ENCODE data around the gene ALAS1. TPM values are rescaled to one million over a fixed set of nuclear protein-coding genes. Genes with fewer than 3 reads are reported as not detected.

Gene ALAS1
- total RNA-seq, 4 donors from 2014 or later, result 61.0 to 99.8 (median 68.4) TPM

DNA sequence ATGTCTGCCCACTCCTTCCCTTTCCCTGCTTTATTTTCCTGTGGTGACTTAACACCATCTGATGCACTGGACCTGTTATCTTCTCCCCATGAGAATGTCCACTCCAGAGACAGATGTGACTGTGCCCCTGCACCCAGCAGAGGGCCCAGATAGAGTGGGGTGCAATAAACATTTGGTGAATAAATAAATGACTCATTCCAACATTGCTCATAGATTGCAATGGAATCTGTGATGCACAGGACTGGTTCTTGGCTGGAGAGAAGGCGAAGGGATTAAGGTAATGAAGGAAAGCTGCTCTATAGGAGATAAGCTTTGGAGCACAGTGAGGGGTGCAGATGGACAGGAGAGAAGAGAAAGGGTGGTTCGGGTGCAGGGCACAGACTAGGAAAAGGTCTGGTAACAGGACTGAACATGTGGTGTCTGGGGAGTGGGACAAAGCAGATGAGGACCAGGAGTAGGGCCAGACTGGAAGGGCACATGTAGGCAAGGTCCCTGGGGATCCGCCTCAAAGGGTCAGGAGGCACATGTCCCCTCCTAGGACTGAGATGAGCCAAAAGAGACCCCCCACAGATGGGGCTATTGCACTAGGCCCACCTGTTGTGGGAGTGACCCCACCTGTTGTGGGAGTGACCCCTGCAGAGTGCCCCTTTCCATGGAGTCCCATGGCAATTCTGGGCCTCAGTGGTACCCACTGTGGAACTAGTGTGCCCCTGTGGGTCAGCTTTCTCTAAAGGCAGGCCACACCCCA lies 26.3 kb upstream of the ALAS1 start:
- Histone ChIP-seq H3K27me3 (no peaks in the 10 kb centered on the region), H3K9me3 (no peaks in the 10 kb centered on the region), H3K27ac (no peak overlapping the region), H3K4me1 (no peaks in the 10 kb centered on the region), H3K4me3 (no peak overlapping the region), H3K36me3 (no peaks in the 10 kb centered on the region)
- intact Hi-C loops (cut with DNase I; ENCODE audit: low total_unique reads) (loop anchor here (10.0 kb wide), 1 partner anchor 1723 kb away; the partner anchor contains the start of gene SELENOK), in situ Hi-C loops (cut with MboI; ENCODE audit: low sequenced_read_pairs in 4 of 4) (no loop called here)
- DNase-seq, result no peak
- no peak for TF ChIP-seq POLR2A (IDR thresholded peaks at IDR 0.05)
- TF ChIP-seq, protein P1, sequence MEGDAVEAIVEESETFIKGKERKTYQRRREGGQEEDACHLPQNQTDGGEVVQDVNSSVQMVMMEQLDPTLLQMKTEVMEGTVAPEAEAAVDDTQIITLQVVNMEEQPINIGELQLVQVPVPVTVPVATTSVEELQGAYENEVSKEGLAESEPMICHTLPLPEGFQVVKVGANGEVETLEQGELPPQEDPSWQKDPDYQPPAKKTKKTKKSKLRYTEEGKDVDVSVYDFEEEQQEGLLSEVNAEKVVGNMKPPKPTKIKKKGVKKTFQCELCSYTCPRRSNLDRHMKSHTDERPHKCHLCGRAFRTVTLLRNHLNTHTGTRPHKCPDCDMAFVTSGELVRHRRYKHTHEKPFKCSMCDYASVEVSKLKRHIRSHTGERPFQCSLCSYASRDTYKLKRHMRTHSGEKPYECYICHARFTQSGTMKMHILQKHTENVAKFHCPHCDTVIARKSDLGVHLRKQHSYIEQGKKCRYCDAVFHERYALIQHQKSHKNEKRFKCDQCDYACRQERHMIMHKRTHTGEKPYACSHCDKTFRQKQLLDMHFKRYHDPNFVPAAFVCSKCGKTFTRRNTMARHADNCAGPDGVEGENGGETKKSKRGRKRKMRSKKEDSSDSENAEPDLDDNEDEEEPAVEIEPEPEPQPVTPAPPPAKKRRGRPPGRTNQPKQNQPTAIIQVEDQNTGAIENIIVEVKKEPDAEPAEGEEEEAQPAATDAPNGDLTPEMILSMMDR (IDR thresholded peaks at IDR 0.05 in 4 of 5, conservative IDR thresholded peaks at IDR 0.05 in 1 of 5), result no peak
- no peak for ATAC-seq

DNA sequence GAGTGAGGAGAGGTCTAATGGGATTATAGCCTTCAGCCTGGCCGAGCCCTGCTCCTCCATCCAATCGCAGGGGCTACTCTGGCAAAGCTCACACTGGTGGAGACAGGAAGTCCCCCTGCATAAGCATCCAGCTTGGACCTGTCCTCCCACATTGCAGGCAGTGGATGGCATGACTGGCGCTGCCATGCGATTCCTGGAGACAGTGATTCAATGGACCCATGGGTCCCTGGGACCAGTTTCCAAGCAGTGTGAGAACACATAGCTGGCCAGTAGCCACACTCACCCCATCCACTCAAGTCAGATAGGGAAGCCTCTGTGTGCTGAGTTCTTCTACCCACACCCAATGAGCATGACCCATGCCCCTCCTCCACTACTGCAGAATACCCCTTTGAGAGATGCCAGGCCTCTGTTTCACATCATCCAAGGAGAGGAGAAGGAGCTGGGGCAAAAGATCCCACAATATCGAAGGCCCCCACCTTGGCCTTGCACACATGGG lies 25.6 kb upstream of the ALAS1 start:
- in situ Hi-C loops (cut with MboI; ENCODE audit: low sequenced_read_pairs in 4 of 4) (no loop called here), intact Hi-C loops (cut with DNase I; ENCODE audit: low total_unique reads) (loop anchor here (10.0 kb wide), 1 partner anchor 1722 kb away; the partner anchor contains the start of gene SELENOK)
- Histone ChIP-seq H3K27ac (no peak overlapping the region), H3K4me3 (no peak overlapping the region), H3K4me1 (no peaks in the 10 kb centered on the region), H3K27me3 (no peaks in the 10 kb centered on the region), H3K36me3 (no peaks in the 10 kb centered on the region), H3K9me3 (no peaks in the 10 kb centered on the region)
- no peak for ATAC-seq
- no peak for TF ChIP-seq POLR2A (IDR thresholded peaks at IDR 0.05)
- TF ChIP-seq, protein P1 (IDR thresholded peaks at IDR 0.05 in 4 of 5, conservative IDR thresholded peaks at IDR 0.05 in 1 of 5), result no peak
- DNase-seq, result no peak

DNA sequence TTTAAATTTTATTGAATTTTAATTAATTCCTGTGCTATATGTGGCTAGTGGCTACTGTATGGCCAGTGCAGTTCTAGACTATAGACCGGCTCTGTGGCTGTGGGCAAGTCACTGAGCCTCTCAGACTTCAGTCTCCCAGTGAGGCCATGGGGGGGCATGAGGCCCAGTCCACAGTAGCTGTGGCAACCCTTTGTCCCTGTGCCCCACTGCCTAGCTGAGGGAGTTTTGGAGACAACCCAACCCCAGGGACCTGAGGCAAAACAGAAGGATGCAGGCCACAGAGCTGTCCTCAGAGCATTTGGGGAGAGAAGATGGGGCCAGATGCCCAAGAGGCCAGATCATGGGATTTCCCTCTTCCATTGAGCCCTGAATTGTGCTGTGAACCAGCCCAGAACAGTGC lies 24.9 kb upstream of the ALAS1 start:
- Histone ChIP-seq H3K27me3 (no peaks in the 10 kb centered on the region), H3K9me3 (no peaks in the 10 kb centered on the region), H3K4me3 (no peak overlapping the region), H3K27ac (no peak overlapping the region), H3K36me3 (no peaks in the 10 kb centered on the region), H3K4me1 (no peaks in the 10 kb centered on the region)
- in situ Hi-C loops (cut with MboI; ENCODE audit: low sequenced_read_pairs in 4 of 4) (no loop called here), intact Hi-C loops (cut with DNase I; ENCODE audit: low total_unique reads) (loop anchor here (10.0 kb wide), 1 partner anchor 1722 kb away; the partner anchor contains the start of gene SELENOK)
- ATAC-seq, result no peak
- no peak for DNase-seq
- TF ChIP-seq POLR2A (IDR thresholded peaks at IDR 0.05), result no peak
- TF ChIP-seq, protein P1 (IDR thresholded peaks at IDR 0.05 in 4 of 5, conservative IDR thresholded peaks at IDR 0.05 in 1 of 5), result no peak

DNA sequence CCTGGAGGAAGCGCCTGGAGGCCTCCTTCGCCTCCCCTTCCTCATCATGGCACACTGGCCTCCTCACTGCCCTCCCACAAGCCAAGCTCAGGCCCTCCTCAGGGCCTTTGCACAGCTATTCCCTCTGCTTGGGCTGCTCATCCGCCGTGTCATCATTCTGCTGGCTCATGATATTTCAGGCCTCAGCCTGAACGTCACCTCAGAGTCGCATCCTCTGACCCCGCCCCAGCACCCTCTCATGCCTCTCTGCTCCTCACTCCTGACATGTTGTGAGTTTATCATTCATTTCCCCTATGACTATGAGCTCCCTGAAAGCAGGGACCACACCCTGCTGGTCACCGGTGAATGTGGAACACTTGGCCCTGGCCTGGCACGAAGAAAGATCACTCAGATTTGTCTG lies 23.1 kb upstream of the ALAS1 start:
- no peaks in the 10 kb centered on the region for H3K27me3 ChIP-seq
- H3K27ac ChIP-seq, result no peak overlapping the region
- TF ChIP-seq, protein P1 (IDR thresholded peaks at IDR 0.05 in 4 of 5, conservative IDR thresholded peaks at IDR 0.05 in 1 of 5), result no peak
- TF ChIP-seq POLR2A (IDR thresholded peaks at IDR 0.05), result no peak
- no peaks in the 10 kb centered on the region for H3K9me3 ChIP-seq
- intact Hi-C loops (cut with DNase I; ENCODE audit: low total_unique reads), result loop anchor here (10.0 kb wide), 1 partner anchor 1720 kb away; the partner anchor contains the start of gene SELENOK
- no peaks in the 10 kb centered on the region for H3K4me1 ChIP-seq
- in situ Hi-C loops (cut with MboI; ENCODE audit: low sequenced_read_pairs in 4 of 4), result no loop called here
- no peak overlapping the region for H3K4me3 ChIP-seq
- no peak for DNase-seq
- no peak for ATAC-seq
- H3K36me3 ChIP-seq, result no peaks in the 10 kb centered on the region

All from gastrocnemius medialis (tissue), 4 donors.